ENCODE measurements around the gene CCR4.
"Not testable (repeated sequence)": the region's sequence is repeated elsewhere in the genome, so short reads cannot be mapped to it uniquely, and the experiment has no call there.

DNA sequence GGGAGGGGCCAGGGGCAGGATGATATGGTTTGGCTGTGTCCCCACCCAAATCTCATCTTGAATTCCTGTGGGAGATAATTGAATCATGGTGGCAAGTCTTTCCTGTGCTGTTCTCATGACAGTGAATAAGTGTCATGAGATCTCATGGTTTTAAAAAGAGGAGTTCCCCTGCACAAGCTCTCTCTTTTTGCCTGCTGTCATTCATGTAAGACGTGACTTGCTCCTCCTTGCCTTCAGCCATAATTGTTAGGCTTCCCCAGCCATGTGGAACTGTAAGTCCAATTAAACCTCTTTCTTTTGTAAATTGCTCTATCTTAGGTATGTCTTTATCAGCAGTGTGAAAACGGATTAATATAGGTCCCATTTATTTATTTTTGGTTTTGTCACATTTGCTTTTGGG lies 20.2 kb upstream of the CCR4 start:
- TF ChIP-seq CTCF, POLR2AphosphoS5, POLR2A (IDR thresholded peaks at IDR 0.05): not testable (repeated sequence)
